Type B pancreatic cell (in vitro differentiated cells): ENCODE results near the gene AGFG2. TPM values are rescaled to one million over a fixed set of nuclear protein-coding genes. Genes with fewer than 3 reads are reported as not detected.

Source experiments
- DNase-seq: peaks from one replicate; pipeline ENCODE4 v3.0.0; 2021; ENCODE audit warnings: mixed read lengths; ENCODE audit not compliant: unreplicated experiment; ENCODE audit errors: extremely low spot score
- H3K27ac Mint-ChIP-seq: 2 replicates; pipeline ENCODE4 v1.8.0; 2021; ENCODE audit warnings: mild to moderate bottlenecking, mixed read lengths
- H3K27me3 Mint-ChIP-seq: 2 replicates; pipeline ENCODE4 v1.8.0; 2021; ENCODE audit warnings: mixed read lengths
- H3K36me3 Mint-ChIP-seq: 2 replicates; pipeline ENCODE4 v1.8.0; 2021; ENCODE audit warnings: mixed read lengths
- H3K4me1 Mint-ChIP-seq: one replicate; pipeline ENCODE4 v1.8.0; 2021; ENCODE audit warnings: mixed read lengths; ENCODE audit not compliant: unreplicated experiment
- H3K4me3 Mint-ChIP-seq: 2 replicates; pipeline ENCODE4 v1.8.0; 2021; ENCODE audit warnings: mild to moderate bottlenecking, mixed read lengths
- H3K9me3 Mint-ChIP-seq: 2 replicates; pipeline ENCODE4 v1.8.0; 2021; ENCODE audit warnings: mixed read lengths
- CTCF ChIP-seq: fragments of 200-600 bp; sonication (generic); conservative IDR thresholded peaks from 2 replicates; pipeline ENCODE4 v1.5.0; 2021; ENCODE audit warnings: antibody characterized with exemption, mild to moderate bottlenecking
- total RNA-seq: library from RNA; stranded (reverse); gene quantifications from 2 replicates; pipeline ENCODE4 v1.2.1, GENCODE V29; 2021; ENCODE audit warnings: low replicate concordance

The AGFG2 gene
- total RNA-seq, 1 donor from 2014 or later = 16.3 TPM

- no peaks in the 10 kb centered on the region for H3K9me3 Mint-ChIP-seq
Measured at GRCh38 chr7:100590077-100590737, 51.2 kb downstream of the AGFG2 start.

GRCh38 chr7:100591596-100591995 lies 52.6 kb downstream of the AGFG2 start:
- peaks cover 8% of the 10 kb centered on the region for H3K27me3 Mint-ChIP-seq
- peaks cover 29% of the 10 kb centered on the region for H3K4me1 Mint-ChIP-seq
- DNase-seq = no peak
- no peaks in the 10 kb centered on the region for H3K9me3 Mint-ChIP-seq
- H3K27ac Mint-ChIP-seq = no peak overlapping the region
- TF ChIP-seq CTCF = no peak
- H3K4me3 Mint-ChIP-seq = no peak overlapping the region
- no peaks in the 10 kb centered on the region for H3K36me3 Mint-ChIP-seq

More at GRCh38 chr7:100590077-100590737, 51.2 kb downstream of the AGFG2 start:
- no peak overlapping the region for H3K27ac Mint-ChIP-seq
- DNase-seq = no peak
- peaks cover 8% of the 10 kb centered on the region for H3K27me3 Mint-ChIP-seq
- H3K4me1 Mint-ChIP-seq = peaks cover 24% of the 10 kb centered on the region
- no peak for TF ChIP-seq CTCF
- no peaks in the 10 kb centered on the region for H3K36me3 Mint-ChIP-seq
- H3K4me3 Mint-ChIP-seq = peak overlapping the region; percentile 35

GRCh38 chr7:100595188-100595587 lies 56.2 kb downstream of the AGFG2 start:
- Mint-ChIP-seq H3K4me3 (no peak overlapping the region), H3K9me3 (no peaks in the 10 kb centered on the region), H3K27me3 (peaks cover 4% of the 10 kb centered on the region), H3K27ac (no peak overlapping the region), H3K4me1 (peaks cover 15% of the 10 kb centered on the region), H3K36me3 (no peaks in the 10 kb centered on the region)
- no peak for DNase-seq
- TF ChIP-seq CTCF = no peak

- no peak for TF ChIP-seq CTCF
- DNase-seq = no peak
- H3K9me3 Mint-ChIP-seq = no peaks in the 10 kb centered on the region
- H3K4me1 Mint-ChIP-seq = peaks cover 27% of the 10 kb centered on the region
- H3K27ac Mint-ChIP-seq = no peak overlapping the region
- H3K4me3 Mint-ChIP-seq = peak overlapping the region; percentile 3
- H3K27me3 Mint-ChIP-seq = no peaks in the 10 kb centered on the region
- no peaks in the 10 kb centered on the region for H3K36me3 Mint-ChIP-seq
Measured at GRCh38 chr7:100598425-100598824, 59.4 kb downstream of the AGFG2 start.

GRCh38 chr7:100599911-100600729 lies 61.1 kb downstream of the AGFG2 start:
- Mint-ChIP-seq H3K27me3 (no peaks in the 10 kb centered on the region), H3K9me3 (no peaks in the 10 kb centered on the region), H3K4me3 (no peak overlapping the region), H3K4me1 (peaks cover 27% of the 10 kb centered on the region), H3K36me3 (no peaks in the 10 kb centered on the region), H3K27ac (no peak overlapping the region)
- TF ChIP-seq CTCF = no peak
- no peak for DNase-seq
